H9 (cell line): ENCODE results near the gene TSPAN9. TPM values are rescaled to one million over a fixed set of nuclear protein-coding genes. Genes with fewer than 3 reads are reported as not detected.

ENCODE experiments used
- DNase-seq: peaks from one replicate; pipeline ENCODE4 v3.0.0-alpha.2; 2017
- H2AFZ ChIP-seq: one replicate; pipeline ENCODE4 v1.6.1; 2013; ENCODE audit warnings: mild to moderate bottlenecking, low read length, control low read depth, moderate library complexity
- H2AK5ac ChIP-seq: 2 replicates; pipeline ENCODE4 v1.6.1; 2013; ENCODE audit warnings: low read length, control low read depth, mixed read lengths; ENCODE audit not compliant: insufficient read length
- H2BK120ac ChIP-seq: one replicate; pipeline ENCODE4 v1.6.1; 2013; ENCODE audit warnings: low read depth, mild to moderate bottlenecking, low read length, control low read depth, inconsistent platforms; ENCODE audit not compliant: poor library complexity, severe bottlenecking
- H2BK12ac ChIP-seq: 2 replicates; pipeline ENCODE4 v1.6.1; 2013; ENCODE audit warnings: low read length, control low read depth, mixed read lengths, low read depth; ENCODE audit not compliant: insufficient read length
- H2BK15ac ChIP-seq: 2 replicates; pipeline ENCODE4 v1.6.1; 2013; ENCODE audit warnings: low read depth, low read length, control low read depth
- H2BK20ac ChIP-seq: one replicate; pipeline ENCODE4 v1.6.1; 2013; ENCODE audit warnings: low read depth, mild to moderate bottlenecking, low read length, control low read depth, inconsistent platforms; ENCODE audit not compliant: poor library complexity, severe bottlenecking
- H2BK5ac ChIP-seq: 2 replicates; pipeline ENCODE4 v1.6.1; 2013; ENCODE audit warnings: low read length, control low read depth, mixed read lengths; ENCODE audit not compliant: insufficient read length
- H3K14ac ChIP-seq: 2 replicates; pipeline ENCODE4 v1.6.1; 2013; ENCODE audit warnings: low read length, control low read depth; ENCODE audit not compliant: insufficient read depth
- H3K18ac ChIP-seq: 2 replicates; pipeline ENCODE4 v1.6.1; 2013; ENCODE audit warnings: low read depth, mild to moderate bottlenecking, mixed read lengths, low read length, control low read depth; ENCODE audit not compliant: insufficient read length
- H3K23ac ChIP-seq: 2 replicates; pipeline ENCODE4 v1.6.1; 2013; ENCODE audit warnings: low read length, control low read depth, mixed read lengths, low read depth; ENCODE audit not compliant: insufficient read length
- H3K23me2 ChIP-seq: 2 replicates; pipeline ENCODE4 v1.6.1; 2013; ENCODE audit warnings: low read depth, mild to moderate bottlenecking, mixed read lengths, low read length, control low read depth; ENCODE audit not compliant: insufficient read length, poor library complexity, severe bottlenecking
- H3K27ac ChIP-seq: 2 replicates; pipeline ENCODE4 v1.5.1; 2013; ENCODE audit warnings: low read length, control low read depth, mixed read lengths, low read depth; ENCODE audit not compliant: insufficient read length
- H3K27me3 ChIP-seq: 2 replicates; pipeline ENCODE4 v1.6.1; 2013; ENCODE audit warnings: low read length, control low read depth, inconsistent platforms; ENCODE audit not compliant: insufficient read depth
- H3K4ac ChIP-seq: 2 replicates; pipeline ENCODE4 v1.6.1; 2013; ENCODE audit warnings: low read depth, mild to moderate bottlenecking, control low read depth, inconsistent platforms, low read length, moderate library complexity
- H3K4me1 ChIP-seq: 2 replicates; pipeline ENCODE4 v1.6.1; 2013; ENCODE audit warnings: low read length, control low read depth, inconsistent platforms; ENCODE audit not compliant: insufficient read depth
- H3K4me2 ChIP-seq: 2 replicates; pipeline ENCODE4 v1.6.1; 2013; ENCODE audit warnings: low read length, control low read depth, mixed read lengths; ENCODE audit not compliant: insufficient read length, insufficient read depth
- H3K56ac ChIP-seq: 2 replicates; pipeline ENCODE4 v1.6.1; 2013; ENCODE audit warnings: low read depth, mild to moderate bottlenecking, mixed read lengths, low read length, control low read depth; ENCODE audit not compliant: insufficient read length
- H3K79me1 ChIP-seq: 2 replicates; pipeline ENCODE4 v1.6.1; 2013; ENCODE audit warnings: low read depth, mild to moderate bottlenecking, moderate library complexity, low read length, control low read depth, inconsistent platforms; ENCODE audit not compliant: insufficient read depth, poor library complexity, severe bottlenecking
- H3K79me2 ChIP-seq: 2 replicates; pipeline ENCODE4 v1.6.1; 2013; ENCODE audit warnings: low read length, control low read depth, inconsistent platforms; ENCODE audit not compliant: insufficient read depth
- H3K9ac ChIP-seq: 2 replicates; pipeline ENCODE4 v1.6.1; 2013; ENCODE audit warnings: low read length, control low read depth, mixed read lengths; ENCODE audit not compliant: insufficient read length; ENCODE audit errors: extremely low read depth
- H3K9me3 ChIP-seq: one replicate; pipeline ENCODE4 v1.6.1; 2013; ENCODE audit warnings: low read depth, low read length, inconsistent platforms; ENCODE audit not compliant: control insufficient read depth
- H3T11ph ChIP-seq: one replicate; pipeline ENCODE4 v1.6.1; 2013; ENCODE audit warnings: mild to moderate bottlenecking, low read length, control low read depth, inconsistent platforms
- H4K20me1 ChIP-seq: one replicate; pipeline ENCODE4 v1.6.1; 2013; ENCODE audit not compliant: control insufficient read depth, insufficient read length, insufficient read depth
- H4K5ac ChIP-seq: 2 replicates; pipeline ENCODE4 v1.6.1; 2013; ENCODE audit warnings: low read depth, mild to moderate bottlenecking, mixed read lengths, low read length, control low read depth; ENCODE audit not compliant: insufficient read length
- H4K8ac ChIP-seq: replicated peaks from 2 replicates; pipeline ENCODE4 v1.6.1; 2013; ENCODE audit warnings: low read length, control low read depth, mixed read lengths, low read depth; ENCODE audit not compliant: insufficient read length
- H4K91ac ChIP-seq: 2 replicates; pipeline ENCODE4 v1.6.1; 2013; ENCODE audit warnings: low read depth, mild to moderate bottlenecking, moderate library complexity, mixed read lengths, low read length, control low read depth; ENCODE audit not compliant: insufficient read length
- H3K27ac Mint-ChIP-seq, 3 experiments: 2 replicates in 2 of 3; 3 replicates in 1 of 3; pipeline ENCODE4 v1.8.0; 2020 to 2021; ENCODE audit warnings: mixed read lengths in 3 of 3, mild to moderate bottlenecking in 1 of 3, moderate library complexity in 1 of 3
- H3K27me3 Mint-ChIP-seq: 2 replicates; pipeline ENCODE4 v1.8.0; 2021; ENCODE audit warnings: low read depth, mild to moderate bottlenecking, moderate library complexity, mixed read lengths
- H3K36me3 Mint-ChIP-seq, 3 experiments: 2 replicates in 2 of 3; 3 replicates in 1 of 3; pipeline ENCODE4 v1.8.0; 2020 to 2021; ENCODE audit warnings: low read depth in 3 of 3, mixed read lengths in 3 of 3; ENCODE audit not compliant: insufficient read depth in 1 of 3
- H3K4me1 Mint-ChIP-seq, 2 experiments: 2 replicates each; pipeline ENCODE4 v1.8.0; 2020; ENCODE audit warnings: mixed read lengths in 2 of 2
- H3K4me3 Mint-ChIP-seq, 2 experiments: 2 replicates in 1 of 2; 3 replicates in 1 of 2; pipeline ENCODE4 v1.8.0; 2020 to 2021; ENCODE audit warnings: mild to moderate bottlenecking in 2 of 2, mixed read lengths in 2 of 2, moderate library complexity in 1 of 2
- H3K9me3 Mint-ChIP-seq, 2 experiments: 2 replicates in 1 of 2; 3 replicates in 1 of 2; pipeline ENCODE4 v1.8.0; 2020; ENCODE audit warnings: mild to moderate bottlenecking in 2 of 2, mixed read lengths in 2 of 2, moderate library complexity in 1 of 2
- CTCF ChIP-seq: fragments of 200-600 bp; sonication (generic); conservative IDR thresholded peaks from 3 replicates; pipeline ENCODE4 v1.8.0; 2021; ENCODE audit warnings: antibody characterized with exemption, mild to moderate bottlenecking
- WGBS: extraction: QIAGEN DNeasy Blood & Tissue Kit; methylation state at CpG from one replicate; pipeline ENCODE4 v1.1.7; 2013; ENCODE audit warnings: missing lambda C conversion rate, low lambda C conversion rate, mixed read lengths; ENCODE audit not compliant: insufficient read length; ENCODE audit errors: extremely low coverage; 5-methylcytosine and 5-hydroxymethylcytosine counted together
- total RNA-seq: library from RNA; stranded (reverse); gene quantifications from 2 replicates; pipeline ENCODE4 v1.2.1, GENCODE V29; 2021

The TSPAN9 gene
- total RNA-seq, 1 experiment from 2014 or later, result 19.0 TPM

GRCh38 chr12:3135522-3136461, 58.6 kb downstream of the TSPAN9 start:
- Histone ChIP-seq H4K5ac (no peak overlapping the region), H3K9me3 (no peaks in the 10 kb centered on the region), H3K79me2 (no peaks in the 10 kb centered on the region), H3K9ac (no peak overlapping the region), H3K18ac (no peak overlapping the region), H3K4me2 (no peak overlapping the region), H4K8ac (no peak overlapping the region), H3K27me3 (no peaks in the 10 kb centered on the region), H4K20me1 (no peaks in the 10 kb centered on the region), H3K4ac (no peak overlapping the region), H3K14ac (no peak overlapping the region), H2AFZ (no peak overlapping the region), H3K23me2 (no peaks in the 10 kb centered on the region), H3K23ac (no peak overlapping the region), H2BK120ac (no peak overlapping the region), H2BK5ac (no peak overlapping the region), H2BK12ac (no peak overlapping the region), H2BK15ac (no peak overlapping the region), H2AK5ac (no peak overlapping the region), H3K56ac (no peak overlapping the region), H3K27ac (no peak overlapping the region), H4K91ac (no peak overlapping the region), H3T11ph (no peak overlapping the region), H3K79me1 (no peaks in the 10 kb centered on the region), H3K4me1 (no peaks in the 10 kb centered on the region), H2BK20ac (no peak overlapping the region)
- H3K9me3 Mint-ChIP-seq, result no peaks in the 10 kb centered on the region
- DNase-seq, result peak; percentile 85
- peaks cover 40 to 60% of the 10 kb centered on the region in 2 experiments for H3K4me1 Mint-ChIP-seq
- peaks cover 3% of the 10 kb centered on the region for H3K27me3 Mint-ChIP-seq
- no peak overlapping the region for H3K4me3 Mint-ChIP-seq
- no peaks in the 10 kb centered on the region; a peak in 1 of 7 replicates for H3K36me3 Mint-ChIP-seq
- WGBS, result no CpG with 5 or more reads among the region's 19 CpGs
- peak; percentile 85 for TF ChIP-seq CTCF
- H3K27ac Mint-ChIP-seq, result no peak overlapping the region
